HEK293 (cell line): ENCODE results near the gene SP7.

Experiments used
- INSM2 ChIP-seq: fragments of 450-650 bp; formaldehyde crosslinking; IDR thresholded peaks from 2 replicates; pipeline ENCODE4 v1.5.1; 2016; ENCODE audit warnings: missing biosample characterization, missing genetic modification characterization
- KLF10 ChIP-seq: fragments of 450-650 bp; IDR thresholded peaks from 2 replicates; pipeline ENCODE4 v1.5.1; 2018; ENCODE audit warnings: missing biosample characterization, mild to moderate bottlenecking, missing genetic modification characterization
- MYNN ChIP-seq: fragments of 450-650 bp; formaldehyde crosslinking; IDR thresholded peaks from 2 replicates; pipeline ENCODE4 v1.5.1; 2016; ENCODE audit warnings: missing biosample characterization, missing genetic modification characterization, borderline replicate concordance
- RBAK ChIP-seq: fragments of 450-650 bp; formaldehyde crosslinking; IDR thresholded peaks from 2 replicates; pipeline ENCODE4 v1.5.1; 2016; ENCODE audit warnings: missing biosample characterization, missing genetic modification characterization
- SALL2 ChIP-seq: fragments of 450-650 bp; formaldehyde crosslinking; IDR thresholded peaks from 2 replicates; pipeline ENCODE4 v1.5.0; 2017; ENCODE audit warnings: missing biosample characterization, mild to moderate bottlenecking, missing genetic modification characterization, borderline replicate concordance
- SCRT2 ChIP-seq: fragments of 450-650 bp; formaldehyde crosslinking; IDR thresholded peaks from 2 replicates; pipeline ENCODE4 v1.5.1; 2016; ENCODE audit warnings: missing biosample characterization, missing genetic modification characterization
- SETDB1 ChIP-seq: IDR thresholded peaks from one replicate; pipeline ENCODE4 v1.6.1; 2017; ENCODE audit warnings: mild to moderate bottlenecking, low read length, moderate library complexity, mixed read lengths; ENCODE audit not compliant: insufficient read length
- ZBTB48 ChIP-seq: fragments of 450-650 bp; formaldehyde crosslinking; IDR thresholded peaks from 2 replicates; pipeline ENCODE4 v1.5.1; 2016; ENCODE audit warnings: missing biosample characterization, missing genetic modification characterization
- ZBTB49 ChIP-seq: fragments of 450-650 bp; formaldehyde crosslinking; IDR thresholded peaks from 2 replicates; pipeline ENCODE4 v1.5.1; 2016; ENCODE audit warnings: missing biosample characterization, missing genetic modification characterization, low read depth
- ZFP3 ChIP-seq: fragments of 450-650 bp; formaldehyde crosslinking; IDR thresholded peaks from 2 replicates; pipeline ENCODE4 v1.5.1; 2016; ENCODE audit warnings: low read depth, missing biosample characterization, missing genetic modification characterization
- ZNF140 ChIP-seq: fragments of 450-650 bp; formaldehyde crosslinking; IDR thresholded peaks from 2 replicates; pipeline ENCODE4 v1.5.1; 2016; ENCODE audit warnings: missing biosample characterization, missing genetic modification characterization
- ZNF169 ChIP-seq: fragments of 450-650 bp; formaldehyde crosslinking; IDR thresholded peaks from 2 replicates; pipeline ENCODE4 v1.5.1; 2016; ENCODE audit warnings: missing biosample characterization, missing genetic modification characterization
- ZNF175 ChIP-seq: fragments of 450-650 bp; formaldehyde crosslinking; IDR thresholded peaks from 2 replicates; pipeline ENCODE4 v1.5.1; 2016; ENCODE audit warnings: missing biosample characterization, missing genetic modification characterization
- ZNF19 ChIP-seq: fragments of 450-650 bp; formaldehyde crosslinking; IDR thresholded peaks from 2 replicates; pipeline ENCODE4; 2016; ENCODE audit warnings: missing biosample characterization, missing genetic modification characterization, low read depth
- ZNF23 ChIP-seq: fragments of 450-650 bp; formaldehyde crosslinking; IDR thresholded peaks from 2 replicates; pipeline ENCODE4 v1.5.1; 2016; ENCODE audit warnings: missing biosample characterization, missing genetic modification characterization, borderline replicate concordance
- ZNF311 ChIP-seq: fragments of 450-650 bp; formaldehyde crosslinking; IDR thresholded peaks from 2 replicates; pipeline ENCODE4 v1.5.1; 2017; ENCODE audit warnings: missing biosample characterization, missing genetic modification characterization, borderline replicate concordance
- ZNF335 ChIP-seq: fragments of 450-650 bp; formaldehyde crosslinking; conservative IDR thresholded peaks from 2 replicates; pipeline ENCODE4 v1.5.1; 2016; ENCODE audit warnings: missing biosample characterization, missing genetic modification characterization
- ZNF341 ChIP-seq: fragments of 450-650 bp; formaldehyde crosslinking; IDR thresholded peaks from 2 replicates; pipeline ENCODE4; 2016; ENCODE audit warnings: low read depth, missing biosample characterization, missing genetic modification characterization
- ZNF354C ChIP-seq: fragments of 450-650 bp; formaldehyde crosslinking; IDR thresholded peaks from 2 replicates; pipeline ENCODE4 v1.5.1; 2016; ENCODE audit warnings: missing biosample characterization, missing genetic modification characterization, low read depth, borderline replicate concordance
- ZNF362 ChIP-seq: fragments of 450-650 bp; formaldehyde crosslinking; IDR thresholded peaks from 2 replicates; pipeline ENCODE4 v1.5.1; 2016; ENCODE audit warnings: missing biosample characterization, missing genetic modification characterization
- ZNF404 ChIP-seq: fragments of 450-650 bp; formaldehyde crosslinking; IDR thresholded peaks from 2 replicates; pipeline ENCODE4 v1.5.1; 2017; ENCODE audit warnings: missing biosample characterization, missing genetic modification characterization
- ZNF514 ChIP-seq: fragments of 450-650 bp; formaldehyde crosslinking; IDR thresholded peaks from 2 replicates; pipeline ENCODE4 v1.5.1; 2016; ENCODE audit warnings: missing biosample characterization, missing genetic modification characterization
- ZNF558 ChIP-seq: fragments of 450-650 bp; formaldehyde crosslinking; IDR thresholded peaks from 2 replicates; pipeline ENCODE4 v1.5.1; 2016; ENCODE audit warnings: missing biosample characterization, missing genetic modification characterization
- ZNF560 ChIP-seq: fragments of 450-650 bp; formaldehyde crosslinking; IDR thresholded peaks from 2 replicates; pipeline ENCODE4 v1.5.1; 2017; ENCODE audit warnings: missing biosample characterization, missing genetic modification characterization, borderline replicate concordance
- ZNF585B ChIP-seq: fragments of 450-650 bp; formaldehyde crosslinking; IDR thresholded peaks from 2 replicates; pipeline ENCODE4 v1.5.1; 2016; ENCODE audit warnings: missing biosample characterization, missing genetic modification characterization
- ZNF600 ChIP-seq: fragments of 450-650 bp; formaldehyde crosslinking; IDR thresholded peaks from 2 replicates; pipeline ENCODE4 v1.5.1; 2016; ENCODE audit warnings: missing biosample characterization, missing genetic modification characterization
- ZNF645 ChIP-seq: fragments of 450-650 bp; formaldehyde crosslinking; IDR thresholded peaks from 2 replicates; pipeline ENCODE4; 2016; ENCODE audit warnings: missing biosample characterization, missing genetic modification characterization
- ZNF707 ChIP-seq: fragments of 450-650 bp; formaldehyde crosslinking; IDR thresholded peaks from 2 replicates; pipeline ENCODE4 v1.5.1; 2016; ENCODE audit warnings: missing biosample characterization, missing genetic modification characterization
- ZNF776 ChIP-seq: fragments of 450-650 bp; formaldehyde crosslinking; IDR thresholded peaks from 2 replicates; pipeline ENCODE4 v1.5.0; 2017; ENCODE audit warnings: missing biosample characterization, missing genetic modification characterization, borderline replicate concordance
- ZNF777 ChIP-seq: fragments of 450-650 bp; formaldehyde crosslinking; IDR thresholded peaks from 2 replicates; pipeline ENCODE4 v1.5.1; 2017; ENCODE audit warnings: missing biosample characterization, missing genetic modification characterization, borderline replicate concordance
- ZSCAN18 ChIP-seq: fragments of 450-650 bp; formaldehyde crosslinking; IDR thresholded peaks from 2 replicates; pipeline ENCODE4 v1.5.1; 2016; ENCODE audit warnings: missing biosample characterization, missing genetic modification characterization
- ZXDB ChIP-seq: fragments of 450-650 bp; formaldehyde crosslinking; IDR thresholded peaks from 2 replicates; pipeline ENCODE4 v1.5.1; 2016; ENCODE audit warnings: missing biosample characterization, missing genetic modification characterization

SP7 gene

GRCh38 chr12:53378724-53379388 lies 42.7 kb upstream of the SP7 start (continued):
- TF ChIP-seq ZSCAN18 (tag by site-specific recombination) (no peak), ZNF514 (tag by site-specific recombination) (no peak), SCRT2 (tag by site-specific recombination) (peak; percentile 100), ZNF23 (tag by site-specific recombination) (no peak), ZNF140 (no peak), ZNF404 (no peak), ZNF558 (tag by site-specific recombination) (no peak), ZNF311 (tag by site-specific recombination) (no peak), ZNF707 (tag by site-specific recombination) (no peak), ZBTB49 (tag by site-specific recombination) (no peak), ZNF169 (no peak), ZNF600 (tag by site-specific recombination) (no peak), ZXDB (tag by site-specific recombination) (peak; percentile 73), INSM2 (tag by site-specific recombination) (0 out of 2 replicates have a peak, but pooled peaks have one; percentile 44), MYNN (tag by site-specific recombination) (no peak), ZNF585B (tag by site-specific recombination) (no peak), RBAK (no peak), ZNF777 (tag by site-specific recombination) (no peak), ZNF175 (no peak), SETDB1 (no peak), KLF10 (tag by site-specific recombination) (peak; percentile 55), ZNF362 (tag by site-specific recombination) (no peak), ZNF776 (tag by site-specific recombination) (no peak), ZNF560 (tag by site-specific recombination) (no peak), ZBTB48 (no peak; the same call in 1 of the 2 replicates), ZNF19 (no peak), ZFP3 (tag by site-specific recombination) (no peak), ZNF354C (tag by site-specific recombination) (no peak), ZNF645 (tag by site-specific recombination) (no peak), SALL2 (tag by site-specific recombination) (no peak), ZNF335 (tag by site-specific recombination) (peak; percentile 79), ZNF341 (no peak; the same call in 1 of the 2 replicates)
